Right forelimb (tissue), 1 donor: ENCODE measurements around the gene LRRC2.
"Not testable (repeated sequence)": the region's sequence is repeated elsewhere in the genome, so short reads cannot be mapped to it uniquely, and the experiment has no call there.

Experiments used
- DNase-seq: peaks from one replicate; pipeline ENCODE4 v3.0.0-alpha.2; 2018

Gene LRRC2

GRCh38 chr3:46566040-46566641 is at the start of gene LRRC2:
Gene LRRC2 (minus strand): TSS chr3:46566302. CDS start chr3:46551591, 14,711 bp downstream.
- DNase-seq: peak; percentile 76

GRCh38 chr3:46615050-46615775 is 49.1 kb upstream of the LRRC2 start:
- no peak for DNase-seq

GRCh38 chr3:46614431-46614830 is 48.3 kb upstream of the LRRC2 start:
- no peak for DNase-seq

- no peak for DNase-seq
Observed at GRCh38 chr3:46613313-46614005, 47.4 kb upstream of the LRRC2 start.

- no peak for DNase-seq
Observed at GRCh38 chr3:46612324-46612723, 46.2 kb upstream of the LRRC2 start, which contains the start of gene FAM240A. Gene FAM240A (plus strand): TSS chr3:46612525. CDS start chr3:46612684, 159 bp downstream.

GRCh38 chr3:46609944-46610722 is 44.0 kb upstream of the LRRC2 start:
- no peak for DNase-seq

GRCh38 chr3:46609212-46609721 is 43.2 kb upstream of the LRRC2 start:
- DNase-seq: no peak

- no peak for DNase-seq
Observed at GRCh38 chr3:46607603-46608028, 41.5 kb upstream of the LRRC2 start.

- DNase-seq: no peak
Observed at GRCh38 chr3:46604127-46604526, 38.0 kb upstream of the LRRC2 start.

- DNase-seq: no peak
Observed at GRCh38 chr3:46603446-46604046, 37.4 kb upstream of the LRRC2 start.

GRCh38 chr3:46599590-46599989 is 33.5 kb upstream of the LRRC2 start:
- no peak for DNase-seq

- no peak for DNase-seq
Observed at GRCh38 chr3:46595819-46596314, 29.8 kb upstream of the LRRC2 start.

GRCh38 chr3:46594723-46595122 is 28.6 kb upstream of the LRRC2 start:
- no peak for DNase-seq

- no peak for DNase-seq
Observed at GRCh38 chr3:46593979-46594378, 27.9 kb upstream of the LRRC2 start.

GRCh38 chr3:46593274-46593862 is 27.3 kb upstream of the LRRC2 start:
- DNase-seq: no peak

- DNase-seq: not testable (repeated sequence)
Observed at GRCh38 chr3:46587268-46587667, 21.2 kb upstream of the LRRC2 start.

GRCh38 chr3:46586738-46587246 is 20.7 kb upstream of the LRRC2 start:
- DNase-seq: no peak

- no peak for DNase-seq
Observed at GRCh38 chr3:46585799-46586693, 19.9 kb upstream of the LRRC2 start.

- DNase-seq: no peak
Observed at GRCh38 chr3:46584598-46585467, 18.7 kb upstream of the LRRC2 start.
